ENCODE data around the gene GMPPA.

The GMPPA gene

DNA sequence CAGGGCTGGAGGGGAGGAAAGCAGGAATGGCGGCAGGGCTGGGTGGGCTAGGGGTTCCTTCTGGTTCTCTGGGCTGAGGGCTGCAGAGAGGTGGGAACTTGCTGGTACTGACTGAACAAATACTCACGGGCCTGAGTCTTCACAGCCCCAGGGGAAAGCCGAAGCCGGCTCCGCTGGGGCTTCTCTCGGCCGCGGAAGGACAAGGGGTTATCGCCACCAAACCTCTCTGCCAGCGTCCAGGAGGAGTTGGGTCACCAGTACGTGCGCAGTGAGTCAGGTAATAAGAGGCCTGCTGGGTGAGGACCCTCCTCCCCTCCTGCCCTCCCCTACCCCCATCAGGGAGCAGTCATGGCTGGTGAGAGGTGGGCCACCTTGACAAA is 13.5 kb upstream of the GMPPA start:
- Histone ChIP-seq H3K4me3 (ENCODE audit: low read depth in 1 of 2, low read length in 1 of 2) (no peak overlapping the region), H3K27me3 (peaks cover 100% of the 10 kb centered on the region), H3K9me3 (no peaks in the 10 kb centered on the region), H3K4me1 (ENCODE audit: control insufficient read depth in 1 of 2, insufficient read depth in 1 of 2, low read depth in 1 of 2, low read length in 1 of 2) (no peaks in the 10 kb centered on the region), H3K36me3 (no peaks in the 10 kb centered on the region), H3K27ac (no peak overlapping the region)
- TF ChIP-seq CTCF (IDR thresholded peaks at IDR 0.05) = no peak

GRCh38 chr2:219486380-219486959 is 12.2 kb upstream of the GMPPA start:
- Histone ChIP-seq H3K4me3 (ENCODE audit: low read depth in 1 of 2, low read length in 1 of 2) (no peak overlapping the region), H3K36me3 (no peaks in the 10 kb centered on the region), H3K27me3 (peaks cover 100% of the 10 kb centered on the region), H3K27ac (no peak overlapping the region), H3K9me3 (no peaks in the 10 kb centered on the region), H3K4me1 (ENCODE audit: control insufficient read depth in 1 of 2, insufficient read depth in 1 of 2, low read depth in 1 of 2, low read length in 1 of 2) (no peaks in the 10 kb centered on the region)
- no peak for TF ChIP-seq CTCF (IDR thresholded peaks at IDR 0.05)

DNA sequence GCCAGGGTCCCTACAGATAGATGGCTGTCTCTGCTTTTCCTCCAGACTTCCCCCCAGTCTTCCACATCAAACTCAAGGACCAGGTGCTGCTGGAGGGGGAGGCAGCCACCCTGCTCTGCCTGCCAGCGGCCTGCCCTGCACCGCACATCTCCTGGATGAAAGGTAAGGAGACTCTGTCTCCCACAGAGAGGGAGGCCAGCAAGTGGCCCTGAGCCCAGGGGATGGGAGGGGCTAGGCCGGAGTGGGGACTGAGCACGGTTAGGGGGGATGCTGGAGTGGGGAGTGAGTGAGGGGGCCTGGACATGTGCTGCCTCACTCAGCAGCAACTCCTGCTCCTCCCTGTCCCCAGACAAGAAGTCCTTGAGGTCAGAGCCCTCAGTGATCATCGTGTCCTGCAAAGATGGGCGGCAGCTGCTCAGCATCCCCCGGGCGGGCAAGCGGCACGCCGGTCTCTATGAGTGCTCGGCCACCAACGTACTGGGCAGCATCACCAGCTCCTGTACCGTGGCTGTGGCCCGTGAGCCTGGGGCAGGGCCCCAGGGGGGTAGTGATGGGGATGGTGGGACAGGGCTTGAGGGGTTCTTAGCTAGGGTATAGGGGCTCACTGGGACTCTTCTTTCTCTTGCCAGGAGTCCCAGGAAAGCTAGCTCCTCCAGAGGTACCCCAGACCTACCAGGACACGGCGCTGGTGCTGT is 10.4 kb upstream of the GMPPA start:
- peaks cover 100% of the 10 kb centered on the region for H3K27me3 ChIP-seq
- TF ChIP-seq CTCF (IDR thresholded peaks at IDR 0.05) = no peak
- no peaks in the 10 kb centered on the region for H3K4me1 ChIP-seq (ENCODE audit: control insufficient read depth in 1 of 2, insufficient read depth in 1 of 2, low read depth in 1 of 2, low read length in 1 of 2)
- no peak overlapping the region for H3K4me3 ChIP-seq (ENCODE audit: low read depth in 1 of 2, low read length in 1 of 2)
- H3K27ac ChIP-seq = no peak overlapping the region
- H3K36me3 ChIP-seq = no peaks in the 10 kb centered on the region
- H3K9me3 ChIP-seq = no peaks in the 10 kb centered on the region

DNA sequence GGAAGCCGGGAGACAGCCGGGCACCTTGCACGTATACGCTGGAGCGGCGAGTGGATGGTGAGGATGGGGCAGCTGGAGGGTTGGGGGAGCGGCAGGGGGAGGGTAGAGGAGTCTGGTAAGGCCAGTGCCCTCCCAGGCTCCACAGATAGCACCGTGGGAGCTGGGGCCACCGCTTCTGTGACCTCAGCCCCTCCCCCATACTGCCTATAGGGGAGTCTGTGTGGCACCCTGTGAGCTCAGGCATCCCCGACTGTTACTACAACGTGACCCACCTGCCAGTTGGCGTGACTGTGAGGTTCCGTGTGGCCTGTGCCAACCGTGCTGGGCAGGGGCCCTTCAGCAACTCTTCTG is 9.9 kb upstream of the GMPPA start:
- Histone ChIP-seq H3K4me1 (ENCODE audit: control insufficient read depth in 1 of 2, insufficient read depth in 1 of 2, low read depth in 1 of 2, low read length in 1 of 2) (no peaks in the 10 kb centered on the region), H3K36me3 (no peaks in the 10 kb centered on the region), H3K4me3 (ENCODE audit: low read depth in 1 of 2, low read length in 1 of 2) (no peak overlapping the region), H3K9me3 (no peaks in the 10 kb centered on the region), H3K27me3 (peaks cover 100% of the 10 kb centered on the region), H3K27ac (no peak overlapping the region)
- TF ChIP-seq CTCF (IDR thresholded peaks at IDR 0.05) = no peak

DNA sequence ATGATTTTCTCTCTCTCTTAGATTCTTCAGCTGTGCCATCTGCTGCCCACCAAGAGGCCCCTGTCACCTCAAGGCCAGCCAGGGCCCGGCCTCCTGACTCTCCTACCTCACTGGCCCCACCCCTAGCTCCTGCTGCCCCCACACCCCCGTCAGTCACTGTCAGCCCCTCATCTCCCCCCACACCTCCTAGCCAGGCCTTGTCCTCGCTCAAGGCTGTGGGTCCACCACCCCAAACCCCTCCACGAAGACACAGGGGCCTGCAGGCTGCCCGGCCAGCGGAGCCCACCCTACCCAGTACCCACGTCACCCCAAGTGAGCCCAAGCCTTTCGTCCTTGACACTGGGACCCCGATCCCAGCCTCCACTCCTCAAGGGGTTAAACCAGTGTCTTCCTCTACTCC is 9.4 kb upstream of the GMPPA start:
- H3K27ac ChIP-seq = no peak overlapping the region
- no peak for TF ChIP-seq CTCF (IDR thresholded peaks at IDR 0.05)
- no peaks in the 10 kb centered on the region for H3K9me3 ChIP-seq
- H3K4me3 ChIP-seq (ENCODE audit: low read depth in 1 of 2, low read length in 1 of 2) = no peak overlapping the region
- H3K4me1 ChIP-seq (ENCODE audit: control insufficient read depth in 1 of 2, insufficient read depth in 1 of 2, low read depth in 1 of 2, low read length in 1 of 2) = no peaks in the 10 kb centered on the region
- no peaks in the 10 kb centered on the region for H3K36me3 ChIP-seq
- H3K27me3 ChIP-seq = peaks cover 100% of the 10 kb centered on the region

All from neutrophil (primary cell).